Astrocyte (in vitro differentiated cells and primary cell): ENCODE measurements around the gene AP4B1. TPM values are rescaled to one million over a fixed set of nuclear protein-coding genes. Genes with fewer than 3 reads are reported as not detected.

Experiments used
- DNase-seq: peaks from one replicate; pipeline ENCODE4 v3.0.0-alpha.2; 2010; ENCODE audit warnings: low read depth
- FAIRE-seq: peaks from 2 replicates; lab custom pipeline; 2011; peaks lifted over from hg19 to GRCh38; lab: Jason Lieb, UNC
- H2AFZ ChIP-seq: 2 replicates; pipeline ENCODE4 v1.6.0; 2012; ENCODE audit warnings: low read depth, low read length, inconsistent platforms
- H3K27ac ChIP-seq: 2 replicates; pipeline ENCODE4 v1.5.1; 2011; ENCODE audit warnings: low read depth, low read length, inconsistent platforms
- H3K27me3 ChIP-seq: 2 replicates; pipeline ENCODE4 v1.6.0; 2011; ENCODE audit warnings: low read length, inconsistent platforms; ENCODE audit not compliant: insufficient read depth
- H3K36me3 ChIP-seq: 2 replicates; pipeline ENCODE4 v1.5.1; 2011; ENCODE audit warnings: low read length, inconsistent platforms; ENCODE audit not compliant: insufficient read depth
- H3K4me1 ChIP-seq: 2 replicates; pipeline ENCODE4 v1.5.1; 2011; ENCODE audit warnings: low read length, inconsistent platforms; ENCODE audit not compliant: insufficient read depth
- H3K4me2 ChIP-seq: 2 replicates; pipeline ENCODE4 v1.6.0; 2012; ENCODE audit warnings: low read length, inconsistent platforms
- H3K4me3 ChIP-seq: 2 replicates; pipeline ENCODE4 v1.5.1; 2011; ENCODE audit warnings: low read depth, mild to moderate bottlenecking, low read length, inconsistent platforms; ENCODE audit not compliant: insufficient read depth
- H3K79me2 ChIP-seq: 2 replicates; pipeline ENCODE4 v1.6.0; 2012; ENCODE audit warnings: mild to moderate bottlenecking, low read length, inconsistent platforms; ENCODE audit not compliant: insufficient read depth
- H3K9ac ChIP-seq: 2 replicates; pipeline ENCODE4 v1.6.0; 2012; ENCODE audit warnings: mild to moderate bottlenecking, low read length, inconsistent platforms
- H3K9me3 ChIP-seq: 2 replicates; pipeline ENCODE4 v1.5.1; 2012; ENCODE audit warnings: low read depth, mild to moderate bottlenecking, low read length, inconsistent platforms; ENCODE audit not compliant: insufficient read depth
- H4K20me1 ChIP-seq: 2 replicates; pipeline ENCODE4 v1.6.0; 2012; ENCODE audit warnings: low read length, inconsistent platforms; ENCODE audit not compliant: insufficient read depth
- H3K27ac Mint-ChIP-seq: one replicate; pipeline ENCODE4 v1.8.0; 2021; ENCODE audit warnings: mild to moderate bottlenecking, mixed read lengths; ENCODE audit not compliant: unreplicated experiment
- H3K27me3 Mint-ChIP-seq: one replicate; pipeline ENCODE4 v1.8.0; 2021; ENCODE audit warnings: low read depth, mixed read lengths; ENCODE audit not compliant: unreplicated experiment
- H3K36me3 Mint-ChIP-seq: one replicate; pipeline ENCODE4 v1.8.0; 2021; ENCODE audit warnings: low read depth, mixed read lengths; ENCODE audit not compliant: unreplicated experiment
- H3K4me1 Mint-ChIP-seq: one replicate; pipeline ENCODE4 v1.8.0; 2021; ENCODE audit warnings: low read depth, mixed read lengths; ENCODE audit not compliant: unreplicated experiment
- H3K4me3 Mint-ChIP-seq: one replicate; pipeline ENCODE4 v1.8.0; 2021; ENCODE audit warnings: mild to moderate bottlenecking, moderate library complexity, mixed read lengths; ENCODE audit not compliant: unreplicated experiment
- H3K9me3 Mint-ChIP-seq: one replicate; pipeline ENCODE4 v1.8.0; 2021; ENCODE audit warnings: mild to moderate bottlenecking, mixed read lengths; ENCODE audit not compliant: unreplicated experiment
- CTCF ChIP-seq: IDR thresholded peaks from 2 replicates; pipeline ENCODE4 v1.5.1; 2011; ENCODE audit warnings: low read depth, mild to moderate bottlenecking, inconsistent platforms, low read length, moderate library complexity; ENCODE audit not compliant: insufficient read depth
- EZH2 ChIP-seq: IDR thresholded peaks from 2 replicates; pipeline ENCODE4 v1.6.1; 2012; ENCODE audit warnings: mild to moderate bottlenecking, low read length, inconsistent platforms; ENCODE audit not compliant: insufficient read depth
- total RNA-seq: library from RNA; stranded (reverse); gene quantifications from 2 replicates; pipeline ENCODE4 v1.2.1, GENCODE V29; 2021

The AP4B1 gene
- total RNA-seq, 1 donor from 2014 or later = 14.9 TPM

GRCh38 chr1:113938192-113938591 is 33.6 kb upstream of the AP4B1 start:
- no peaks in the 10 kb centered on the region for H3K4me1 ChIP-seq
- no peak for DNase-seq
- Mint-ChIP-seq H3K36me3 (peaks cover 11% of the 10 kb centered on the region), H3K9me3 (peaks cover under 1% of the 10 kb centered on the region), H3K4me3 (no peak overlapping the region), H3K27me3 (no peaks in the 10 kb centered on the region), H3K27ac (no peak overlapping the region), H3K4me1 (peaks cover 8% of the 10 kb centered on the region)
- no peak overlapping the region for H3K4me3 ChIP-seq
- H3K9me3 ChIP-seq = no peaks in the 10 kb centered on the region
- H3K4me2 ChIP-seq = no peak overlapping the region
- peaks cover 89% of the 10 kb centered on the region for H3K79me2 ChIP-seq
- no peaks in the 10 kb centered on the region for H3K27me3 ChIP-seq
- no peak for FAIRE-seq
- no peak overlapping the region for H3K27ac ChIP-seq
- TF ChIP-seq EZH2 (no peak), CTCF (no peak)
- no peak overlapping the region for H2AFZ ChIP-seq
- H3K36me3 ChIP-seq = peaks cover 11% of the 10 kb centered on the region
- no peak overlapping the region for H3K9ac ChIP-seq
- H4K20me1 ChIP-seq = peaks cover 83% of the 10 kb centered on the region

- Mint-ChIP-seq H3K4me1 (peaks cover 11% of the 10 kb centered on the region), H3K4me3 (no peak overlapping the region), H3K27me3 (no peaks in the 10 kb centered on the region), H3K9me3 (no peaks in the 10 kb centered on the region), H3K36me3 (peaks cover 11% of the 10 kb centered on the region), H3K27ac (no peak overlapping the region)
- TF ChIP-seq EZH2 = no peak
- no peak for TF ChIP-seq CTCF
- no peak for FAIRE-seq
- H3K36me3 ChIP-seq = peaks cover 11% of the 10 kb centered on the region
- peaks cover 93% of the 10 kb centered on the region for H3K79me2 ChIP-seq
- H2AFZ ChIP-seq = no peak overlapping the region
- peaks cover under 1% of the 10 kb centered on the region for H3K4me1 ChIP-seq
- H3K27me3 ChIP-seq = no peaks in the 10 kb centered on the region
- no peak overlapping the region for H3K4me3 ChIP-seq
- no peak overlapping the region for H3K27ac ChIP-seq
- no peak for DNase-seq
- H3K4me2 ChIP-seq = no peak overlapping the region
- peaks cover 90% of the 10 kb centered on the region for H4K20me1 ChIP-seq
- H3K9ac ChIP-seq = no peak overlapping the region
- no peaks in the 10 kb centered on the region for H3K9me3 ChIP-seq
Measured at GRCh38 chr1:113937146-113937545, 32.5 kb upstream of the AP4B1 start.

- Mint-ChIP-seq H3K4me1 (peaks cover 17% of the 10 kb centered on the region), H3K27ac (no peak overlapping the region), H3K27me3 (no peaks in the 10 kb centered on the region), H3K4me3 (no peak overlapping the region), H3K36me3 (peaks cover 9% of the 10 kb centered on the region), H3K9me3 (no peaks in the 10 kb centered on the region)
- TF ChIP-seq EZH2 (no peak), CTCF (no peak)
- Histone ChIP-seq H3K27ac (no peak overlapping the region), H3K4me3 (no peak overlapping the region), H3K9me3 (no peaks in the 10 kb centered on the region), H4K20me1 (peaks cover 97% of the 10 kb centered on the region), H3K9ac (no peak overlapping the region), H3K36me3 (peaks cover 7% of the 10 kb centered on the region), H3K27me3 (no peaks in the 10 kb centered on the region), H2AFZ (no peak overlapping the region), H3K79me2 (peaks cover 99% of the 10 kb centered on the region), H3K4me1 (peaks cover 13% of the 10 kb centered on the region), H3K4me2 (no peak overlapping the region)
- DNase-seq (no peak), FAIRE-seq (no peak)
Measured at GRCh38 chr1:113935970-113936369, 31.4 kb upstream of the AP4B1 start.
